Stimulated activated CD4-positive, alpha-beta T cell treated with anti-CD3 and anti-CD28 coated beads, Interleukin-15, amount 100 ng/mL, for 1 hour (primary cell): ENCODE measurements around the gene TET3.
A peak's percentile ranks its signal among the peaks of the same experiment; 100 is the strongest.
"Not testable (repeated sequence)": the region's sequence is repeated elsewhere in the genome, so short reads cannot be mapped to it uniquely, and the experiment has no call there.

Source experiments
- DNase-seq, 2 donors: peaks; one replicate each; pipeline ENCODE4 v3.0.0-alpha.2; 2020; ENCODE audit warnings: low read depth in 1 of 2, low spot score in 1 of 2

Gene TET3

GRCh38 chr2:73984203-73984921 lies at the start of gene TET3:
Gene TET3, plus strand, starts transcription at chr2:73984910. Its CDS starts 1,494 bp downstream, at chr2:73986404.
- peak in 1 of 2 donors; percentile 67 for DNase-seq

GRCh38 chr2:73935641-73936040 lies 49.1 kb upstream of the TET3 start:
- DNase-seq, result no peak

- DNase-seq, result no peak
These were observed 47.4 kb upstream of the TET3 start for GRCh38 chr2:73937103-73937885.

- no peak for DNase-seq
These were observed 46.8 kb upstream of the TET3 start for GRCh38 chr2:73937899-73938298.

GRCh38 chr2:73938718-73939352 lies 45.9 kb upstream of the TET3 start:
- DNase-seq, result no peak

- no peak for DNase-seq
These were observed 45.3 kb upstream of the TET3 start for GRCh38 chr2:73939419-73939818.

- not testable (repeated sequence) for DNase-seq
These were observed 44.6 kb upstream of the TET3 start for GRCh38 chr2:73940066-73940465.

- DNase-seq, result no peak
These were observed 42.0 kb upstream of the TET3 start for GRCh38 chr2:73942664-73943063.

- DNase-seq, result no peak
These were observed 40.0 kb upstream of the TET3 start for GRCh38 chr2:73944714-73945113.

- DNase-seq, result no peak
These were observed 38.5 kb upstream of the TET3 start for GRCh38 chr2:73946215-73946614.

- no peak for DNase-seq
These were observed 38.0 kb upstream of the TET3 start for GRCh38 chr2:73946666-73947065.

GRCh38 chr2:73947412-73948018 lies 37.2 kb upstream of the TET3 start:
- no peak for DNase-seq

GRCh38 chr2:73949802-73950201 lies 34.9 kb upstream of the TET3 start:
- DNase-seq, result no peak

- DNase-seq, result no peak
These were observed 31.9 kb upstream of the TET3 start for GRCh38 chr2:73952499-73953446.

- DNase-seq, result no peak
These were observed 28.4 kb upstream of the TET3 start for GRCh38 chr2:73956218-73956865.

- no peak for DNase-seq
These were observed 23.4 kb upstream of the TET3 start for GRCh38 chr2:73961274-73961673.

GRCh38 chr2:73961823-73962615 lies 22.7 kb upstream of the TET3 start:
- no peak for DNase-seq

- DNase-seq, result no peak
These were observed 21.9 kb upstream of the TET3 start for GRCh38 chr2:73962798-73963197.
